Fibroblast of the aortic adventitia (primary cell): ENCODE measurements around the gene FARS2. TPM values are rescaled to one million over a fixed set of nuclear protein-coding genes. Genes with fewer than 3 reads are reported as not detected.

Experiments
- DNase-seq: peaks from one replicate; pipeline ENCODE4 v3.0.0-alpha.2; 2010; ENCODE audit warnings: low read depth
- H3K4me3 ChIP-seq: 2 replicates; pipeline ENCODE4 v1.5.1; 2011; ENCODE audit warnings: low read depth, mild to moderate bottlenecking, control low read depth, low read length, moderate library complexity
- total RNA-seq: library from RNA; depleted of rRNA; stranded (reverse); fragments of >200 nt; gene quantifications from 2 replicates; pipeline ENCODE4 v1.2.3, GENCODE V29; 2012; ENCODE audit warnings: low replicate concordance
- TF ChIP-seq, protein P1 (sequence below): IDR thresholded peaks from 2 replicates; pipeline ENCODE4 v1.5.1; 2011; ENCODE audit warnings: mild to moderate bottlenecking, low read length, control low read depth, inconsistent platforms; ENCODE audit not compliant: insufficient read depth

Gene FARS2
- total RNA-seq, 1 donor: 25.5 TPM

DNA sequence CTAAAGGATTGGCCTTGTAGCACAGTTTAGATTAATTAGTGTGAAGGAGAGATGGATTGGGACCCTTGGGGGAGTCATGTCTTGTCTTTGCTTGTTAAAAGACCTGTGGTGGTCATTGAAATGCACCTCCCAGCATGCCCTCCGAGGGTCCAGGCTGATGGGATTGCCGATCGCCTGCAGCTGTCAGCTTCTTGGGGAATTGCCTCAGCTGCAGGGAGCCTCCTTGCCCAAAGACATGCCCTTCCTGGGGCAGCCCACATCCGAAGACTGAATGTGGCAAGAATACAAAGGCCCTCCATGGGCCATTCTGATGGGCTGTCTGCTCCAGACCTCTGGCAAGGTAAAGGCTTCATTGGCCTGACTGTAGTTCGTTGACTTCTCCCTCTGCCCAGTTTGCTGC, 150.7 kb downstream of the FARS2 start:
- DNase-seq: no peak
- TF ChIP-seq, protein P1, sequence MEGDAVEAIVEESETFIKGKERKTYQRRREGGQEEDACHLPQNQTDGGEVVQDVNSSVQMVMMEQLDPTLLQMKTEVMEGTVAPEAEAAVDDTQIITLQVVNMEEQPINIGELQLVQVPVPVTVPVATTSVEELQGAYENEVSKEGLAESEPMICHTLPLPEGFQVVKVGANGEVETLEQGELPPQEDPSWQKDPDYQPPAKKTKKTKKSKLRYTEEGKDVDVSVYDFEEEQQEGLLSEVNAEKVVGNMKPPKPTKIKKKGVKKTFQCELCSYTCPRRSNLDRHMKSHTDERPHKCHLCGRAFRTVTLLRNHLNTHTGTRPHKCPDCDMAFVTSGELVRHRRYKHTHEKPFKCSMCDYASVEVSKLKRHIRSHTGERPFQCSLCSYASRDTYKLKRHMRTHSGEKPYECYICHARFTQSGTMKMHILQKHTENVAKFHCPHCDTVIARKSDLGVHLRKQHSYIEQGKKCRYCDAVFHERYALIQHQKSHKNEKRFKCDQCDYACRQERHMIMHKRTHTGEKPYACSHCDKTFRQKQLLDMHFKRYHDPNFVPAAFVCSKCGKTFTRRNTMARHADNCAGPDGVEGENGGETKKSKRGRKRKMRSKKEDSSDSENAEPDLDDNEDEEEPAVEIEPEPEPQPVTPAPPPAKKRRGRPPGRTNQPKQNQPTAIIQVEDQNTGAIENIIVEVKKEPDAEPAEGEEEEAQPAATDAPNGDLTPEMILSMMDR: no peak
- H3K4me3 ChIP-seq: no peak overlapping the region

DNA sequence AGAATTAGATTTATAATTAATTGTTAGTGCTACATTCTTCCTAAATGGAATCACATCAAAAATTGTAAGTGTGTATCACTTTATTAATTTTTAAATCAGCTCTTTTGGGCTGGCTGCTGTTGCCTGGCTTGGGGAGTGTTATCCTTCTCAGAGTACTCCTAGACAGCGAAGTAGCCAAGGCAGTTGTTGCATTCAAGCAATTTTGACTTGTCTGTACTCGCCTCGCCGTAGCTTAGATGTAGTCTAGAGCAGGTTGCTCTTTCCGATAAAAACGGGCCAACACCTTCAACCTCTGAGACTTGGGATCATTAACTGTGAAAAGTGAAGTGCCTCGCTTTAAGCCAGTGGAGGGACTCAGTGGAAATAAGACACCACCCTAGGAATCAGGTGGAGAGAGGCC, 151.3 kb downstream of the FARS2 start:
- TF ChIP-seq, protein P1: no peak
- DNase-seq: no peak
- H3K4me3 ChIP-seq: no peak overlapping the region

DNA sequence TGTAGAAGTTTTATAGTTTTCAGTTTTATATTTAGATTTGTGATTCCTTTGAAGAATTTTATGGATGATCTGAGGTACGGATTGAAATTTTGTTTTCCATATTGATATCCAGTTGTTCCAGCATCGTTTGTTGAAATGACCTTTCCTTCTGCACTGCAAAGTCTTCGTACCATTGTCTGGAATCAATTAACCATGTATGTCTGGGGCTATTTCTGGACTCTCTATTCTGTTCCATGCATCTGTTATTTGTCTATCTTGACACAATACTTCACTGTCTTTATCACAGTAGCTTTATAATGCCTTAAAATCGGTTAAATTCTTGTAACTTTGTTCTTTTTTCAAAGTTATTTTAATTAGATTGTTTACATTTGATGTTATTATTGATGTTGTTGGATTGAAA, 154.9 kb downstream of the FARS2 start:
- TF ChIP-seq, protein P1: no peak
- H3K4me3 ChIP-seq: no peak overlapping the region

DNA sequence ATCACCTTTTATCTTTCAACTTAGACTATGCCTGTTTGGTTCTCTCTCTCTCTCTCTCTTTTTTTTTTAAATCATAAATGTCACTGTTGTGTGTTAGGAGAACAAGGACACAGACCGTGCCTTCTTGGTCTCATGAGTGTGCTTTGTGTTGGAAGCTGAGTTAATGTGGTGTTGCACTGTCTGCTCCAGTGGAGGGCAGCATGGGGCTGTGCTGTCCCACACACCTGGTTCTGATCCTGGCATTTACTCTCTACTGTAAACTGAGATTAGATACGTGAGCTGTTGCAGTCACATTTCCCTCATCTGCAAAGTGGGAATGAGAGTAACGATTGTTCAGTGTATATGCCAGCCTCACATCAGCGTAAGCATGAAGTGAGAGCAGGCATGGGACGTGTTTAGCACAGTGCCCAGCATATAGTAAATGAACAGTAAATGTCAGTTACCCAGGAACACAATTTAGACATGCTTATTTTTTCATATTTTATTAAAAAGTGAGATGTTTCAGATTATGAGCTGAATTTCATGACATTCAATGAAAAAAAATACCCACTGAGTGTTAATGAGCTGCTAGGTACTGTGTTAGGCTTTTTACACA, 161.1 kb downstream of the FARS2 start:
- peak; percentile 43 for DNase-seq
- H3K4me3 ChIP-seq: no peak overlapping the region
- TF ChIP-seq, protein P1: peak; percentile 70

More for the DNA sequence above, 154.9 kb downstream of the FARS2 start:
- DNase-seq: no peak

DNA sequence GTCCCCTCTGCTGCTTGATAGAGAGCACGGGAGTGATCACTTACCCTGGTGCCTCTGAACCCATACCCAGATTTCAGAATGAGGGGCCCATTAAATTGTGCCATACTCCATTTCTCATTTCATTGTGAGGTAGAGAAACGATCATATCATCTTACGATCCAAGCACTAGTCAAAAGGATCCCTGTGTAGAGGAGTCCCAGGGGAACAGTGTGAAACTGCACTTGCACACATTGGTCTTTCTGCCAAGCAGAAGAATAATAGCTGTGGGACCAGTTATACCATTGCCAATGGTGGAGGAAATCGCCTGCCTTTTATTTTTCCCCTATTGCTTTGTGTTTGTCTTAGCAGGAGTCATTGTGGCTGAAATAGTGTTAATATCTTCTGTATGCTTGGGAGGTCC, 161.9 kb downstream of the FARS2 start:
- H3K4me3 ChIP-seq: no peak overlapping the region
- DNase-seq: no peak
- TF ChIP-seq, protein P1: no peak

DNA sequence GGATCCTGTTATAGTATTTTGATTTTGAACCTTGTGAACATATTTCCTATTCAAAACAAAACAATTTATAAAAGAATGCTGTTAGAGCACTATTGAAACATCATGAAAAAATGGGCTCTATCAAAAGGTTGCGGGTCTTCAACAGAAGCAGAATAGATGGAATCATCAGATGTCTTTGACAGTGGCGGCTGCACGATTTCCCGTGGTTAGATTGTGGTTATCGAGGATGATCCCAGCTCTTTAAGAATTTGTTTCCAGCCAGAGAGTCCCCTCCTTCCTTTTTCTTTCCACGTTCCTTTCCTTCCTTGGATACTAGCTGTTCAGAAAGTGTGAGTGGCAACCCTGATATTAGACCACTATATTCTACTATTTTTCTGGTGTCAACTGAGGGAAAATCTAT, 163.4 kb downstream of the FARS2 start:
- DNase-seq: no peak
- TF ChIP-seq, protein P1: no peak
- no peak overlapping the region for H3K4me3 ChIP-seq

DNA sequence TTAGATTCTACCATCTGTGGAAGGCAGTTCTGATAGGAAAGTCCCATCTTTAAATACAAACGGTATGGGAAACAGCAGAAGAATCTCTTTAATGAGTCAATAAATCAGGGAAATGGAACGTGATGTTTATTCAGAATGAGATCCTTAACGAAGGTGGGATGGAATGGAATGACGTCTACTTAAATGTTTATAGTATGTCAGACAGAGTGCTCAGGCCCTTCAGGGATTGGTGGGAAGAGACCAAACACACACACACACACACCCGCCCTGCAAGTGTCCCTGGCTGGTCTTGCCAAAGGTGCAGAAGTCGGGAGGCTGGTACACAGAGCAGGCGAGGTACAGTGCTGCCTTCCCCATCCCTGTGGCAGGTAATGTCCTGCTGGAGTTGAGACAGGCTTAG, 164.0 kb downstream of the FARS2 start:
- TF ChIP-seq, protein P1: no peak
- no peak overlapping the region for H3K4me3 ChIP-seq
- DNase-seq: no peak
